ENCODE results near the gene DENND1A.

Gene DENND1A

DNA sequence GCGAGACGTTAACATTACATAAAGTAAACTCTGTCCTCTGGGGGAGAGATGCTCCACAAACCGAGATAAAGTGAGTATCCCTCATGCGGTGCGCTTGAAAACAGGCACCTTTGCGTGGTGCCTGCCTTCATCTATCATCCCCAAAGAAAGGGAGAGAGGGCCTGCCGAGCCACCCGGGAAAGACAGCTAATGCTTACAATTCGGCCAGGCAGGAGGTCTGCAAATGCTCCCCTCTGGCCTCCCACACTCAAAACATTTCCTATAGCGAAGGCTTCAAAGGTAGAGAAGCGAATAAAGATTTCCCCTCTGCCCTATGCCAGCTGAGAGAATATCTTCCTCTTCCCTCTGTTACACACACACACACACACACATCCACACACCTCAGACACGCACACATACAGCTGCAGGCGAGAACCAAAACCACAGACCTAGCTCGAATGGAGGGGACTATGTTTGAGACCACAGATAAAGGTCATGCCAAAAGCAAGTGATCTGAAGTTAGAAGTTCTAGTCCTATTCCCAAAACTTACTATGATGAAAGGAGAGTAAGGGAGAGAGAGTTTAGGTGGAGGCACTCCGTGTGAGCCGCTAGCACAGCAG lies 441.1 kb downstream of the DENND1A start:
- TF ChIP-seq, protein P1, sequence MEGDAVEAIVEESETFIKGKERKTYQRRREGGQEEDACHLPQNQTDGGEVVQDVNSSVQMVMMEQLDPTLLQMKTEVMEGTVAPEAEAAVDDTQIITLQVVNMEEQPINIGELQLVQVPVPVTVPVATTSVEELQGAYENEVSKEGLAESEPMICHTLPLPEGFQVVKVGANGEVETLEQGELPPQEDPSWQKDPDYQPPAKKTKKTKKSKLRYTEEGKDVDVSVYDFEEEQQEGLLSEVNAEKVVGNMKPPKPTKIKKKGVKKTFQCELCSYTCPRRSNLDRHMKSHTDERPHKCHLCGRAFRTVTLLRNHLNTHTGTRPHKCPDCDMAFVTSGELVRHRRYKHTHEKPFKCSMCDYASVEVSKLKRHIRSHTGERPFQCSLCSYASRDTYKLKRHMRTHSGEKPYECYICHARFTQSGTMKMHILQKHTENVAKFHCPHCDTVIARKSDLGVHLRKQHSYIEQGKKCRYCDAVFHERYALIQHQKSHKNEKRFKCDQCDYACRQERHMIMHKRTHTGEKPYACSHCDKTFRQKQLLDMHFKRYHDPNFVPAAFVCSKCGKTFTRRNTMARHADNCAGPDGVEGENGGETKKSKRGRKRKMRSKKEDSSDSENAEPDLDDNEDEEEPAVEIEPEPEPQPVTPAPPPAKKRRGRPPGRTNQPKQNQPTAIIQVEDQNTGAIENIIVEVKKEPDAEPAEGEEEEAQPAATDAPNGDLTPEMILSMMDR (conservative IDR thresholded peaks at IDR 0.05; ENCODE audit: low read depth, low read length) = no peak
- DNase-seq (ENCODE audit: low read depth) = no peak
- no peak overlapping the region for H3K4me3 ChIP-seq (ENCODE audit: low read depth, low read length)

- no peak overlapping the region for H3K4me3 ChIP-seq (ENCODE audit: low read depth, low read length)
- TF ChIP-seq, protein P1 (conservative IDR thresholded peaks at IDR 0.05; ENCODE audit: low read depth, low read length) = no peak
- DNase-seq (ENCODE audit: low read depth) = no peak
Observed at GRCh38 chr9:123487944-123488548, 441.9 kb downstream of the DENND1A start.

DNA sequence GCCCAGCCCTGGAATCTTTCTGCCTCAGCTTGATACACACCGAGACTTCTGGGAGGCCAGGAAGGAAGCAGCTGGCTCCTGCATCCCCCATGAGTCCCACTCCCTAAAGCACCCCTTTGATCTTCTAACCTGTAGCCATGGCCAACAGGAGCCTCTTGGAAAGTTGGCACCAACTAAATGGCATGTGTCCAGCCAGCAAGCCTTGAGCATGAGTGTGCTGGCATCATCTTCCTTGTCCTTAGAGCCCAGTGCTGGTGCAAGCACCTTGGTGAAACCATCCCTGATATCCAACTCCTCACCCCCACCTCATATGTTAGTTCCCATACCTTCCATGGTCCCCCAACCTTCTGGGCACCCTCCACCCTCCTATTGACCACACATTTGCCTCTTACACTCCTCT lies 443.5 kb downstream of the DENND1A start:
- no peak for DNase-seq (ENCODE audit: low read depth)
- TF ChIP-seq, protein P1 (conservative IDR thresholded peaks at IDR 0.05; ENCODE audit: low read depth, low read length) = no peak
- H3K4me3 ChIP-seq (ENCODE audit: low read depth, low read length) = no peak overlapping the region

DNA sequence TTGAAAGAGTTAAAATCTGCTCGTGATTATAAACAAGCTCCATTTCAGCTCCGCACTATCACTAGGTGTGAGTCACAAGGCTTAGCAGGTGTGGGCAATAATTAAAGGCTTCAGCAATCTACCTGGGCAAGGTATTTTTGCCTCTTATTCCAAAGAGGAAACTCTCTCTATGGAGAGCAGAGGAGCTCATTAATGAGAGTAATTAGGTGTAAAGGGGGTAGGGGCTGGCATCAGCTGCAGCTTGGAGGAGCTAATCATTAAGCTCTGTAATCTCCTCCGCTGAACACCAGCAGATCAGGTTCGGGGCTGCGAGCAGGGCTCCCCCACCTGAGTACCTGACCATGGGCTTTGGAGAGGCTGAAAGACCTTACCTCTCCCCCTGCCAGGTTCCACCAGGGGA lies 444.7 kb downstream of the DENND1A start:
- no peak for DNase-seq (ENCODE audit: low read depth)
- TF ChIP-seq, protein P1 (conservative IDR thresholded peaks at IDR 0.05; ENCODE audit: low read depth, low read length) = no peak

DNA sequence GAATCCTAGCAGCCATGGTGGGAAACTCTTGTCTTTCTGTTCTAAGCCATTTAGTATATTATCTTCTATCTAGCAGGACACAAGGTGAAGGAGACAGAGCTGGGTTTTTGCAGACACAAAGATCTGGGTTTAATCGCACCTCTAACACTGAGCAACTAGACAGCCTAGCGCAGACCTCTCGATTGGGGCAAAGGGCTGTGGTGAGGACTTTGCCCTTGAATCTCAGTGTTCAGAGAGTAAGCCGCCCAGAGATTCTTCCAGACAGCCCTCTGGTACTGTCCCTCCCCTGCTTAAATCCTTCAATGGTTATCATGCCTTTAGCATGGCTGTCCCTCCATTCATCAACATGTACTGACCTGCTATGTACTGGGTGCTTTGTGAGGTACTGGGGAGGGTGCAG lies 445.8 kb downstream of the DENND1A start:
- no peak overlapping the region for H3K4me3 ChIP-seq (ENCODE audit: low read depth, low read length)
- TF ChIP-seq, protein P1 (conservative IDR thresholded peaks at IDR 0.05; ENCODE audit: low read depth, low read length) = no peak
- no peak for DNase-seq (ENCODE audit: low read depth)

More for the DNA sequence above, 444.7 kb downstream of the DENND1A start:
- H3K4me3 ChIP-seq (ENCODE audit: low read depth, low read length) = no peak overlapping the region

DNA sequence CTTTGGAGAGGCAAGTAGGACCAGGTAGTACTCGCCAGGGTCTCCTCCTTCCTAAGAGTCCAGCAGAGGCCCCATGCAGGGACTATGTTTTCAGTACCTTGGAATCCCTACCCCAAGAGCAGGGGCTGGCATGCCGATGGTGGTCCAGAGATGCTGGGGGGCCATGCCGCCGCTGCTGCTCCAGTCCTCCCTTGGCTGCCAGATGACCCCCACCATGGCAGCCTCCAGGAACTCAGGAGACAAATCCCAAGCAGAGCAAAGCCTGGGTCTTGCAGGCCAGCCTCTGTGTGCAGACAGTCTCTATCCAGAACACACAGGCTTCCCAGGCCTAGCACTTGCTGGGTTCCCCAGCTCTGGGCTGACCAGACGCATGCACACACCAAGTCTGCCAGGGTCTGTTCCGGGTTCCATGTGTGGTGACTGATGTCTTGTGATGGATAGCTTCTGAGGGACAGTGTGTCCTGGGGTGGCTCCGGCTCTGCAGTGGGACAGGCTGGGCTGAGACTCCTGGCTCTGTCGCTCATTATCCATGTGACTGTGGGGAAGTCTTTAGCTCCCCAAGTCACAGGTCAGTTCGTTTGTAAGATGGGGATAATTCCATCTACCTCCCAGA lies 446.6 kb downstream of the DENND1A start:
- TF ChIP-seq, protein P1 (conservative IDR thresholded peaks at IDR 0.05; ENCODE audit: low read depth, low read length) = no peak
- H3K4me3 ChIP-seq (ENCODE audit: low read depth, low read length) = no peak overlapping the region
- DNase-seq (ENCODE audit: low read depth) = no peak
